H54 (cell line): ENCODE measurements around the gene GPR61.

Source experiments
- DNase-seq: peaks from one replicate; pipeline ENCODE4 v3.0.0; 2011; ENCODE audit warnings: low spot score, mixed read lengths; ENCODE audit not compliant: insufficient read length
- FAIRE-seq: peaks from 3 replicates; lab custom pipeline; 2011; peaks lifted over from hg19 to GRCh38; lab: Jason Lieb, UNC
- POLR2A ChIP-seq: IDR thresholded peaks from 2 replicates; pipeline ENCODE4 v1.6.1; 2011; ENCODE audit warnings: low read depth, mild to moderate bottlenecking, low read length

The GPR61 gene

GRCh38 chr1:109548321-109549267, 8.9 kb downstream of the GPR61 start, which contains the start of gene GNAI3:
GNAI3 (plus strand) TSS chr1:109548615; CDS start chr1:109548721, 106 bp downstream.
- FAIRE-seq = peak; percentile 68
- TF ChIP-seq POLR2A = peak; percentile 92; the same call in 1 of the 2 replicates
- DNase-seq = peak; percentile 83

- FAIRE-seq (no peak), DNase-seq (no peak)
- no peak for TF ChIP-seq POLR2A
Observed at GRCh38 chr1:109556563-109556962, 16.9 kb downstream of the GPR61 start.

DNA sequence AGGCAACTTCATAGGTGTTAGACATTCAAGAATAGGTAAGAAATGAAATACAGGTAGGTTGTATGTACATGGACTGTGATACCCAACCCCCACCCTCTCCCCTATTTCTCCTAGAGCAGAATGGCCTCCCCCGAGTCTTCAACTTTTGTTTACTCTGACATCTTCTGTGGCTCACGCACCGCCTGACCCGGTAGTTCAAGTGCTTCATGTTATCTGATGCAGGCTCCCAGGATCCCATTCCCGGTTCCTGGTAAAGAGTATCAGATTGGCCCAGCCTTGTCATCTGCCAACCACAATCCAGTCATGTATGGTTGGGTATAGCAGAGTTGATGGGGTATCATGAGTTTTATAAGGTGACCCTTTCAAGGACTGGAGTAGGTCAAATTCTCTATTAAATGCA, 17.8 kb downstream of the GPR61 start:
- no peak for FAIRE-seq
- TF ChIP-seq POLR2A = no peak
- DNase-seq = no peak

DNA sequence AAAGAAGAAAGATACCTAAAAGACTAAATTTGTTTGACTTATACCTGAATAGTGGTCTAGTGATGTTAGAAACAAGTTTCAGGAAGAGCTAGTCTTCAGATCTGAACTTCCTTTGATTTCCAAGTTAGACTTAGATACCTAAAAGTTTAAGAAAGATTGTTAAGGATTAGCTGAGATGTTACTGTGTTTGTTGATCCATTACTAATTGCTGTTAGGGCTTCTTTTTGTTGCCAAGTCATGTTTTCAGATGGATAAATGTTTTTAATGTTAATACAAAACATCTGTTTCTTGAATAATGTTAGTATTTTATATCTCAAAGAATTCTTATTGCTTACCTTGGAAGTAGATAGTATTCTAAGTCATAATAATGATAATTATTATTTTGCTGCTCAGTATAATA, 20.3 kb downstream of the GPR61 start:
- FAIRE-seq (no peak), DNase-seq (no peak)
- TF ChIP-seq POLR2A = no peak

DNA sequence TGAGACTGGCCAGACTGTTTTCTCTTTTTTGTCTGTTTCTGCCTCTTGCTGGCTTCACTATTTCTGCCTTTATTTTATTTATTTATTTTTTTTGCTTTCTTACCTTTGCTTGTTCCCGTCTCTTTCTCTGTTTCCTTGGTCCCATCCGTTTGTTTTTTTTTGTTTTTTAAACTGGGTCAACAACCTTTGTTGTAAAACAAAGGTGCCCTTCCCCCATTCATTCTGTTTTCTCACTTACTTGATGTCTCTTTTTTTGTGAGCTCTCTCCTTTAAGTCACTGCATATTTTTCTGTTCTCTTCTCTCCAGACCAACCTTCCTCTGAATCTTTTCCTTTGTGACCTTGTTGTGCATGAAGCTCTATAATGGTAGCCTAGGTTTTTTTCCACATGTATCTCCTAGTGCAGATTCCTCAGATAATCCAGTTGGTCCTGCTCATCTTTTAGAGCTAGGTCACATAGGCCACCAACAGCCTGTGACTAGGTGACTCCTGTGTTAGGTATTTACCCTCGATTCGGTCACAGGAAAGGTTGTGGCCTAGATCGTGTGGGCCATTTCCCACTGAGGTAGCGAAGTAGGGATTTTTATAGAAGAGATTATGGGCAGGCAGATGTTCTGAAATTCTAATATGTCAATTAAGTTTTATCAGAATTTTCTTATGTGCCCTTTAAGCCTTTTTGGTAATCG, 24.7 kb downstream of the GPR61 start:
- no peak for FAIRE-seq
- DNase-seq = no peak

DNA sequence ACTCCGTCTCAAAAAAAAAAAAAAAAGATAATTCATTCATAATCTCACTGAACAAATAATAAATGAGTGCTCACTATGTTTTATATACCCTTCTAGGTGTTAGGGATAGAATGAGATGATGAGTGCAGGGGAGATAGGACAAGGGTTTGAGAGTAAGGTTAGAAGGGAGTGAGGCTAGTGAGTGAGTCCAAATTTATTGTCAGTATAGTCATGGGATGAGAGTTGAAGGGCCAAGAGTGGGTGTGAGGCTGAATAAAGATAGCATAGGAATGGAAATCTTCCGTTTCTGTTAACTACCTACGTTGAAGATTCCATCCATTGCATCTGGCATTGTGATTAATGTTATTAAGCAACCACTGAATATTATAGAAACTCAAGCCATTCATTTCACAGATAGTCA, 25.6 kb downstream of the GPR61 start:
- no peak for FAIRE-seq
- no peak for TF ChIP-seq POLR2A
- no peak for DNase-seq

More for the DNA sequence above, 24.7 kb downstream of the GPR61 start:
- no peak for TF ChIP-seq POLR2A

- DNase-seq (no peak), FAIRE-seq (no peak)
- TF ChIP-seq POLR2A = no peak
Observed at GRCh38 chr1:109566982-109567381, 27.3 kb downstream of the GPR61 start.

- TF ChIP-seq POLR2A = no peak
- no peak for DNase-seq
- FAIRE-seq = no peak
Observed at GRCh38 chr1:109567877-109568672, 28.4 kb downstream of the GPR61 start.

GRCh38 chr1:109569323-109569722, 29.7 kb downstream of the GPR61 start:
- FAIRE-seq (no peak), DNase-seq (no peak)
- TF ChIP-seq POLR2A = no peak

DNA sequence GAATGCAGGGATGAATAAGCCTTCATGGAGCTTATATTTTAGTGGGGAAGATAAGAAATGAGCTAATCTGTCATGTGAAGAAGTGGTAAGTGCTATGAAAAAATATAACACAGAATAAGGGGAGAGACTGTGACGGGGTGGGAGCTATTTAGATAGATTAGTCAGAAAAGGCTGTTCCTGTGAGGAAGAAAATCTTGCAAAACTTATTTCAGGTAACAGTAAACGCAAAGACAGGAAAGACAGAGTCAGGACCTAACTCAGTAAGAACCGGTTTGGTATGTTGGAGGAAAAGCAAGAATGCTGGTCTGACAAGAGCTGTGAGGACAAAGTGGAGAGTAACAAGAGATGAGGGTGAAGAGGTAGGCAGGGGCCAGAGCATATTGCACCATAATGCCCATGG, 30.7 kb downstream of the GPR61 start:
- no peak for TF ChIP-seq POLR2A
- FAIRE-seq (no peak), DNase-seq (no peak)

DNA sequence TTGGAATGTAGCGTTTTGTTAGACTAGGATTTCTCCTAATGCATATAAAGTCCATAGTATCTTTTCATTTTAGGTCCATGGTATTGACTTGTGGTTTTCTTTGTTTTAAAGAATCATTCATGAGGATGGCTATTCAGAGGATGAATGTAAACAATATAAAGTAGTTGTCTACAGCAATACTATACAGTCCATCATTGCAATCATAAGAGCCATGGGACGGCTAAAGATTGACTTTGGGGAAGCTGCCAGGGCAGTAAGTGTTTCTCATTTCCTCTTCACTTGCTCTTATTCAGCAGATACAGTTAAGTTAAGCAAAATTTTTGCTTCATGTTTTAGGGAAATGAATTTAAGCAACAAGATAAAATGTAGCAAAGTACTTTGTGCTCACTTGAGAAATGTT, 34.1 kb downstream of the GPR61 start:
- FAIRE-seq = peak; percentile 20
- TF ChIP-seq POLR2A = no peak
- no peak for DNase-seq

DNA sequence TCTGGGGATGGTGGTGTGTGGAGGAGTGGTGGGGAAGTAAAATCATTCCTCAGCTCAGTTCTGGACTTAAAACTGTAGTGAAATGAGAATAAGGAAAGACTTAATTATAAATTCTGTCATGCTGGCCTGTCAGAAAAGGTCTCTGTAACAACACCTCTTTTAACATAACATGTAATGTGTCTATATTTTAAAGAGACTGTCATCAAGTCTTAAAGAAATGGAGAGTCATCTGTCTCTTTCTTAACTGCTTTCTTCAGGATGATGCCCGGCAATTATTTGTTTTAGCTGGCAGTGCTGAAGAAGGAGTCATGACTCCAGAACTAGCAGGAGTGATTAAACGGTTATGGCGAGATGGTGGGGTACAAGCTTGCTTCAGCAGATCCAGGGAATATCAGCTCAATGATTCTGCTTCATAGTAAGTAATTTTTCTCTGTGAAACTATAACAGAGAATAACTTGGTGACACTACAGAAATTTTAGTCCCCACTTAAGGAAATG, 39.3 kb downstream of the GPR61 start:
- FAIRE-seq (no peak), DNase-seq (no peak)
- TF ChIP-seq POLR2A = no peak

DNA sequence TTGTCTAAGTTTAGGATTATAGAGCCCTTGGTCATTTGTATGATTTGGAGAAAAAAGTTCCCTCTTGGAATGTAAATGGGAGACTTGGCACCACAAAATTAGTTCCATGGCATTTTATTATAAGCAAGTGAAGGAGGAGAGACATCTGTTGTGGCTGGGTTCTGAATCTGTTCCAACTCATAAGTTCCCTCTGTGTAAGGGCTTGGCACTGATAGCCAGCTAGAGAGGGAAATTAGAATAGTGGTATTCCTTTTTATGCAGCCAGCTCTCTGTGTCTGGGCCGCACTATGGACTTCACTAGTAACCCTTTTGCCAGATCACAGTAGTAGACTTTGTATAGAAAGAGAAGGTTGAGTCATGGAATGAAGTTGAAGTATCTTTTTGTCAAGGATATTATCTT, 39.8 kb downstream of the GPR61 start:
- no peak for DNase-seq
- TF ChIP-seq POLR2A = no peak
- FAIRE-seq = no peak
